Colonic mucosa (tissue), 4 donors: ENCODE data around the gene BRMS1. TPM values are rescaled to one million over a fixed set of nuclear protein-coding genes. Genes with fewer than 3 reads are reported as not detected.
A peak's percentile ranks its signal among the peaks of the same experiment; 100 is the strongest.

ENCODE experiments used
- DNase-seq: peaks from one replicate; pipeline ENCODE4 v3.0.0-alpha.2; 2020
- H3K27ac ChIP-seq: fragments of 200-600 bp; one replicate; pipeline ENCODE4 v1.8.0; 2021
- H3K27me3 ChIP-seq: fragments of 200-600 bp; one replicate; pipeline ENCODE4 v1.8.0; 2021
- H3K36me3 ChIP-seq: fragments of 200-600 bp; one replicate; pipeline ENCODE4 v1.8.0; 2021
- H3K4me1 ChIP-seq: fragments of 200-600 bp; one replicate; pipeline ENCODE4 v1.8.0; 2021; ENCODE audit warnings: mild to moderate bottlenecking
- H3K4me3 ChIP-seq: fragments of 200-600 bp; one replicate; pipeline ENCODE4 v1.8.0; 2021
- H3K9ac ChIP-seq, 2 donors: one replicate each; pipeline ENCODE4 v1.7.0; 2013; ENCODE audit warnings: control low read depth in 2 of 2, low read depth in 2 of 2, low read length in 2 of 2
- H3K9me3 ChIP-seq: fragments of 200-600 bp; one replicate; pipeline ENCODE4 v1.8.0; 2021
- intact Hi-C: fragments of 100-400 bp; cut with DNase I; formaldehyde crosslinking; loops from one replicate; pipeline ENCODE4 v1.14.1; 2022
- total RNA-seq, 2 donors: library from RNA; stranded (reverse); fragmentation: NEBNext Ultra II Directional in 1 of 2; extraction: Animal tissue kit (Norgen Biotek cat#: 25700) in 1 of 2; gene quantifications; one replicate each; pipeline ENCODE4 v1.2.1, GENCODE V29; 2021
- TF ChIP-seq, protein P1 (sequence below): fragments of 200-600 bp; IDR thresholded peaks from one replicate; pipeline ENCODE4 v1.8.0; 2022; ENCODE audit warnings: antibody characterized with exemption, mild to moderate bottlenecking
- donor health status: healthy.
- donor health status: DM: no; HTN: no; CAD: no.
- donor health status: DM: no; HTN: no; CAD: no.

Gene BRMS1
- total RNA-seq, 2 donors from 2014 or later = 31.1 to 64.6 TPM

DNA sequence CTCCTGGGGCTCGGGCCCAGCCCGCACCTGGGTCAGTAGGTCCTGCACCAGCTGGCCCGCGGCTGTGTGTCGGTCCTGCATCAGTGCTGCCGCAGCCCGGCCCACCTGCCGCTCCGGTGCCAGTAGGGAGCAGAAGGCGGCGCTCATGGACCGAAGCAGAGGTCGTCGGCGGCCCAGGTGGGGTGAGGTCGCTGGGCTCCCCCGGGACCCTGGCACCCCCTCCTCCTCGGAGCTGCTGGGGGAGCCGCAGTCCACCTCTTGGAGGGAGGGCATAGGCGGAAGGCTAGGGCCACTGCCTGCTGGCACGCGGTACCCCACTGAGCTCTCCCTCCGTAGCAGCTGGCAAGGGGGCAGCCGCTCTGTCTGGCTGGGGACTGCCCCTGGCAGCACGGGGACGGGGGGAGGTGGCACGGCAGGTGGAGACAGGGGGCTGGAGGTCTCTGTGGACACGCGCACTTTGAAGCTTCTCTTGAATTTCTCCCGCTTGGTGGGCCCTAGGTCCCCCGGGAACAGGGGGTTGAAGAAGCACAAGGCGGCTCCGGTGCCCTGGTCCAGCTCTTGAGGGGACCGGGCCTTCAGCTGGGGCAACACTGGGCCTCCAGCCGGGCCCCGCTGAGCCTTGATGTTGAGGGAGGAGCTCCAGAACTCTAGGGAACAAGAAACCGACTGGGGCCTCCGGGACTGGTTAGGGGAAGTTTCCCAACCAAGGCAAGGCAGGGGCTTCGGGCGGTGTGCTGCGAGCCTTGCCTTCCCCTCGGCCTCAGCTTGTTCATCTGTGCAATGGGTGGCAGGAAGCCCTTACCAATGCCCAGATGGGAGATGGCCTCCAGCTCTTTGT, 10.1 kb downstream of the BRMS1 start:
- no peak overlapping the region for H3K27ac ChIP-seq
- intact Hi-C loops = no loop called here
- no peaks in the 10 kb centered on the region for H3K27me3 ChIP-seq
- H3K4me1 ChIP-seq = peaks cover 16% of the 10 kb centered on the region
- DNase-seq = no peak
- H3K9ac ChIP-seq = peak overlapping the region; percentile 64 to 77
- no peaks in the 10 kb centered on the region for H3K36me3 ChIP-seq
- TF ChIP-seq, protein P1, sequence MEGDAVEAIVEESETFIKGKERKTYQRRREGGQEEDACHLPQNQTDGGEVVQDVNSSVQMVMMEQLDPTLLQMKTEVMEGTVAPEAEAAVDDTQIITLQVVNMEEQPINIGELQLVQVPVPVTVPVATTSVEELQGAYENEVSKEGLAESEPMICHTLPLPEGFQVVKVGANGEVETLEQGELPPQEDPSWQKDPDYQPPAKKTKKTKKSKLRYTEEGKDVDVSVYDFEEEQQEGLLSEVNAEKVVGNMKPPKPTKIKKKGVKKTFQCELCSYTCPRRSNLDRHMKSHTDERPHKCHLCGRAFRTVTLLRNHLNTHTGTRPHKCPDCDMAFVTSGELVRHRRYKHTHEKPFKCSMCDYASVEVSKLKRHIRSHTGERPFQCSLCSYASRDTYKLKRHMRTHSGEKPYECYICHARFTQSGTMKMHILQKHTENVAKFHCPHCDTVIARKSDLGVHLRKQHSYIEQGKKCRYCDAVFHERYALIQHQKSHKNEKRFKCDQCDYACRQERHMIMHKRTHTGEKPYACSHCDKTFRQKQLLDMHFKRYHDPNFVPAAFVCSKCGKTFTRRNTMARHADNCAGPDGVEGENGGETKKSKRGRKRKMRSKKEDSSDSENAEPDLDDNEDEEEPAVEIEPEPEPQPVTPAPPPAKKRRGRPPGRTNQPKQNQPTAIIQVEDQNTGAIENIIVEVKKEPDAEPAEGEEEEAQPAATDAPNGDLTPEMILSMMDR = no peak
- no peak overlapping the region for H3K4me3 ChIP-seq
- H3K9me3 ChIP-seq = no peaks in the 10 kb centered on the region

- no peak overlapping the region for H3K4me3 ChIP-seq
- no peak overlapping the region for H3K9ac ChIP-seq
- H3K27me3 ChIP-seq = no peaks in the 10 kb centered on the region
- no peak for DNase-seq
- peaks cover 16% of the 10 kb centered on the region for H3K4me1 ChIP-seq
- H3K36me3 ChIP-seq = no peaks in the 10 kb centered on the region
- intact Hi-C loops = no loop called here
- TF ChIP-seq, protein P1 = no peak
- H3K9me3 ChIP-seq = no peaks in the 10 kb centered on the region
- no peak overlapping the region for H3K27ac ChIP-seq
Observed at GRCh38 chr11:66333896-66334604, 10.9 kb downstream of the BRMS1 start.

DNA sequence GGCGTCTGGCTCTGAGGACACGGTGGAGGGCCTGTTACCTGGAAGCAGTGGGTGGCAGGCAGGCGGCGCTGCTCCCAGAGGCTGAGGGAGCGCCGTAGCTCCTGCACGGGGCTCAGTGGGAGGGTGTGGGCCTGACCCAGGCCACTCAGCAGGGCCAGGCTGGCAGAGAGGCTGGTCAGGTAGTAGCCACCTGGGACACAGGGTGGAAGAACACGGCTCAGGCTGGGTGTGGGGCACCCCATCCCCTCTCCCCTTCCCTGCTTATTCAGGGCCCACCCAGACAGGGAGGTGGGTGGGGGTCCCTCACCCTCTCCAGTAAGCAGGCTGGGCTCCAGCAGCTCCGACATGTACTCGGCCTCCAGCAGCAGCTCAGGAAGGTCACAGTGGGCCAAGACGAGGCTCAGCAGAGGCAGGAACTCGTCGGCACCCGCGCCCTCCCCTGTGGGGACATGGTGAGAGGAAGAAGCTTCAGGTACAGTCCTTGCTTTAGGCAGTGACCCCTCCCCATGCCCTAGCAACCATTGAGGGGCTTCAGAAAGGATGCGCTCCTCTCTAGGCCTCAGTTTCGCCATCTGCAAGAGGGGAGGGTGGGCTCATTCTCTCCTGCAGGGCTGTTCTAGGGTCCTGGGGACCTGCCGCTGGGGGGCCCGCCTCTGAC, 11.6 kb downstream of the BRMS1 start:
- no peak overlapping the region for H3K4me3 ChIP-seq
- no peak for DNase-seq
- H3K4me1 ChIP-seq = peaks cover 19% of the 10 kb centered on the region
- H3K9me3 ChIP-seq = no peaks in the 10 kb centered on the region
- TF ChIP-seq, protein P1 = no peak
- intact Hi-C loops = no loop called here
- H3K27me3 ChIP-seq = no peaks in the 10 kb centered on the region
- no peak overlapping the region for H3K9ac ChIP-seq
- H3K36me3 ChIP-seq = no peaks in the 10 kb centered on the region
- H3K27ac ChIP-seq = no peak overlapping the region

- H3K9ac ChIP-seq = no peak overlapping the region
- TF ChIP-seq, protein P1 = no peak
- H3K27ac ChIP-seq = no peak overlapping the region
- H3K27me3 ChIP-seq = no peaks in the 10 kb centered on the region
- intact Hi-C loops = no loop called here
- peaks cover 24% of the 10 kb centered on the region for H3K4me1 ChIP-seq
- H3K36me3 ChIP-seq = no peaks in the 10 kb centered on the region
- H3K9me3 ChIP-seq = no peaks in the 10 kb centered on the region
- DNase-seq = no peak
- no peak overlapping the region for H3K4me3 ChIP-seq
Observed at GRCh38 chr11:66332371-66333219, 12.3 kb downstream of the BRMS1 start.
